ENCODE results near the gene NRL. TPM values are rescaled to one million over a fixed set of nuclear protein-coding genes. Genes with fewer than 3 reads are reported as not detected.

The NRL gene
- total RNA-seq, 4 donors from 2014 or later: 2.2 to 2.9 (median 2.3) TPM

DNA sequence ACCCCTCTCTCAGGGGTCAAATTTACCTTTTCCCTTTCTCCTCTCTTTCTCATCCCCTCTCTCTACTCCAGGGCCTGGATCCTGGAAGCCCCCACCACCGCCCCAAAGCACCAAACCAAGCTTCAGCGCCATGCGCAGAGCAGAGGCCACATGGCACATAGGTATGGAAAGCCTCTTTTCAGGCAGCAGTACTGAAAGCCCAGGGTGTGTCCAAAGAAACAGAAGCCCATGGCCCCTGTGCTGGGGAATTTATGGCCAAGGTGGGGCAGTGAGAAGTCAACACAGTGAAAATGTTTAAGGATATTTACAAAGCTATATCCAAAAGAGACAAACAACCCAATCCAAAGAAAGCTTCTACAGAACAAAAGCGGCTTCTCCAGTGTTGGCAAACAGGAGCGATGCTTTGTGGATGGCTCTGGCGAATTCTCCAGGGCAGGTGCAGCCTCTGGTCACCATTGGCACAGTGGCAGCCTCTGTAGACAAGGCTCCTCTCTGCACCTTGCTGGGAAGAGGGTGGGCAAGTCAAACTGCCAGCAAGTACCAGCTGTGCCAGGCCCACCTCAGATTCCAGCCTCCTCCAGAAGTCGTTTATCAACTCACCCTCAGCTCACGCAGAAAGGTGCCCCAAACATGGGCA is 48.1 kb downstream of the NRL start:
- Histone ChIP-seq H3K36me3 (no peaks in the 10 kb centered on the region), H3K27ac (no peak overlapping the region), H3K4me3 (no peak overlapping the region), H3K9me3 (no peaks in the 10 kb centered on the region), H3K4me1 (no peaks in the 10 kb centered on the region), H3K27me3 (peaks cover 5% of the 10 kb centered on the region)
- no peak for DNase-seq (ENCODE audit: low spot score in 2 of 2)
- WGBS: 92% methylated on average over 8 of the region's 8 CpGs
- TF ChIP-seq EP300 (IDR thresholded peaks at IDR 0.05): no peak
- TF ChIP-seq POLR2A (IDR thresholded peaks at IDR 0.05): no peak
- TF ChIP-seq, protein P1, sequence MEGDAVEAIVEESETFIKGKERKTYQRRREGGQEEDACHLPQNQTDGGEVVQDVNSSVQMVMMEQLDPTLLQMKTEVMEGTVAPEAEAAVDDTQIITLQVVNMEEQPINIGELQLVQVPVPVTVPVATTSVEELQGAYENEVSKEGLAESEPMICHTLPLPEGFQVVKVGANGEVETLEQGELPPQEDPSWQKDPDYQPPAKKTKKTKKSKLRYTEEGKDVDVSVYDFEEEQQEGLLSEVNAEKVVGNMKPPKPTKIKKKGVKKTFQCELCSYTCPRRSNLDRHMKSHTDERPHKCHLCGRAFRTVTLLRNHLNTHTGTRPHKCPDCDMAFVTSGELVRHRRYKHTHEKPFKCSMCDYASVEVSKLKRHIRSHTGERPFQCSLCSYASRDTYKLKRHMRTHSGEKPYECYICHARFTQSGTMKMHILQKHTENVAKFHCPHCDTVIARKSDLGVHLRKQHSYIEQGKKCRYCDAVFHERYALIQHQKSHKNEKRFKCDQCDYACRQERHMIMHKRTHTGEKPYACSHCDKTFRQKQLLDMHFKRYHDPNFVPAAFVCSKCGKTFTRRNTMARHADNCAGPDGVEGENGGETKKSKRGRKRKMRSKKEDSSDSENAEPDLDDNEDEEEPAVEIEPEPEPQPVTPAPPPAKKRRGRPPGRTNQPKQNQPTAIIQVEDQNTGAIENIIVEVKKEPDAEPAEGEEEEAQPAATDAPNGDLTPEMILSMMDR (IDR thresholded peaks at IDR 0.05): no peak
- TF ChIP-seq POLR2AphosphoS5 (IDR thresholded peaks at IDR 0.05): no peak

DNA sequence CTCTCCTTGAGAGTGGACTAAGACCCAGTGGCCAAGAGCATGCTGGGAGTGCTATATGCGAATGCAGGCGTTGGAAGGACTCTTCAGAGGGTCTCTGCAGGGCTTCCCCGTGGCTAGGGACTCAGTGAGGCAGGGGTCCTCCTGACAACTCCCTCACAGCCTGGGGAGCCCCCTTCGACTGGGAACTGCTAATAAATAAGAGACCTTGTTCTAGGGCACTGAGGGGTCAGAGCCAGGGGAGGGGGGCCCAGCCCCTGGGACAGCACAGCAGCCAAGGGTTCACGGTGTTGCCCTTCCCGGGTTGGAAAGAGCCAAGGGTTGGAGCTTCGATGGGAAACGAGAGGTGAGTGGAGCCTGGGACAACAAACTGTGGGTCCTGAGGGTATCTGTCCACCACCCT is 49.3 kb downstream of the NRL start:
- H3K9me3 ChIP-seq: no peaks in the 10 kb centered on the region
- no peak for TF ChIP-seq POLR2A (IDR thresholded peaks at IDR 0.05)
- no peak for TF ChIP-seq POLR2AphosphoS5 (IDR thresholded peaks at IDR 0.05)
- TF ChIP-seq EP300 (IDR thresholded peaks at IDR 0.05): no peak
- TF ChIP-seq, protein P1 (IDR thresholded peaks at IDR 0.05): no peak
- no peaks in the 10 kb centered on the region for H3K4me1 ChIP-seq
- no peak for DNase-seq (ENCODE audit: low spot score in 2 of 2)
- H3K27me3 ChIP-seq: peaks cover 5% of the 10 kb centered on the region
- no peak overlapping the region for H3K27ac ChIP-seq
- no peak overlapping the region for H3K4me3 ChIP-seq
- WGBS: 74% methylated on average over 7 of the region's 8 CpGs
- no peaks in the 10 kb centered on the region for H3K36me3 ChIP-seq

DNA sequence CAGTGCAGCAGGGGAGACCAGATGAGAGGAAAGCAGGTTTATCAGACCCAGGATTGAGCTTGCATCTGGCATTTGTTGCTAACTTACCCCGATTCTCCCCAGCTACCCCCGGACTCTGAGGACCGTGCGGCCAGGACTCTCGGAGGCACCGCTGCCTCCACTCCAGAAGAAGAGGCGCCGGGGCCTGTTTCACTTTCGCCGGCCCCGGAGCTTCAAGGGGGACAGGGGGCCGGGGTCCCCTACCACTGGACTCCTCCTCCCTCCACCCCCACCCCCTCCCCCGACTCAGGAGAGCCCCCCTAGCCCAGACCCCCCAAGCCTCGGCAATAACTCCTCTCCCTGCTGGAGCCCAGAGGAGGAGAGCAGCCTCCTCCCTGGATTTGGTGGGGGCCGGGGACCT is 49.9 kb downstream of the NRL start:
- Histone ChIP-seq H3K36me3 (no peaks in the 10 kb centered on the region), H3K27ac (no peak overlapping the region), H3K9me3 (no peaks in the 10 kb centered on the region), H3K4me3 (no peak overlapping the region), H3K27me3 (no peaks in the 10 kb centered on the region), H3K4me1 (no peaks in the 10 kb centered on the region)
- WGBS: 99% methylated on average over 9 of the region's 15 CpGs
- TF ChIP-seq POLR2AphosphoS5 (IDR thresholded peaks at IDR 0.05) (no peak), EP300 (IDR thresholded peaks at IDR 0.05) (no peak), POLR2A (IDR thresholded peaks at IDR 0.05) (no peak)
- TF ChIP-seq, protein P1 (IDR thresholded peaks at IDR 0.05): no peak
- no peak for DNase-seq (ENCODE audit: low spot score in 2 of 2)

DNA sequence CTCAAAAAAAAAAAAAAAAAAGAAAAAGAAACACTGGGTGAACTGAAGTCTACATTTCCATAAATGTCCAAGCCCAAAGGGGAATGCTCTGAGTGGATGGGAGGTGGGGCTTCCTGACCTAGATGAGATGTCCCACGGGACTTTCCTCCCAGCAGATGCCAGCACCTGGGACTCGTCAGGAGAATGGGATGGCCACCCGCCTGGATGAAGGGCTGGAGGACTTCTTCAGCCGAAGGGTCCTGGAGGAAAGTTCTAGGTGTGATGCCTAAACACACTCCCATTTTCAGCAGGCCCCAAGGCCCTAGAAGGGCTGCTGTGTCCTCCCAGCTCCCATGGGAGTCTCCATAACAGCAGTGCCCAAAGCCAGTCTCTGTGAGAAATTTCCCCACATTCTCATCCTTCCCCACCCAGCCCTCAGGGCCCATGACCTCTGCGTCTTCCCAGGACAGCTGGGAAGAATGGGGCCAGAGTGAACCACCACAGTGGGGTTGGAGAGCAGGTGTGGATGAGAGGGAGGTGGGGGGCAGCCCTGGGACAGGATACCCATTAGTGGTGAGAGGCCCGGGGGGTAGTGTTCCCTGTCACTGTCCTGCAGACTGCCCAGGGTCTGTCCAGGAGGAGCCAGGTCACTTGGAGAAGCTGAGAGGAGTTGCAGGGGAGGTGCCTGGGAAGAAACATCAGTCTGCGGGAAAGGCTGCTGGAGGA is 50.5 kb downstream of the NRL start:
- Histone ChIP-seq H3K9me3 (no peaks in the 10 kb centered on the region), H3K36me3 (no peaks in the 10 kb centered on the region), H3K27ac (no peak overlapping the region), H3K4me3 (no peak overlapping the region), H3K4me1 (no peaks in the 10 kb centered on the region), H3K27me3 (no peaks in the 10 kb centered on the region)
- DNase-seq (ENCODE audit: low spot score in 2 of 2): no peak
- 84% methylated on average over 7 of the region's 7 CpGs for WGBS
- TF ChIP-seq, protein P1 (IDR thresholded peaks at IDR 0.05): no peak
- no peak for TF ChIP-seq POLR2AphosphoS5 (IDR thresholded peaks at IDR 0.05)
- TF ChIP-seq EP300 (IDR thresholded peaks at IDR 0.05): no peak
- no peak for TF ChIP-seq POLR2A (IDR thresholded peaks at IDR 0.05)

DNA sequence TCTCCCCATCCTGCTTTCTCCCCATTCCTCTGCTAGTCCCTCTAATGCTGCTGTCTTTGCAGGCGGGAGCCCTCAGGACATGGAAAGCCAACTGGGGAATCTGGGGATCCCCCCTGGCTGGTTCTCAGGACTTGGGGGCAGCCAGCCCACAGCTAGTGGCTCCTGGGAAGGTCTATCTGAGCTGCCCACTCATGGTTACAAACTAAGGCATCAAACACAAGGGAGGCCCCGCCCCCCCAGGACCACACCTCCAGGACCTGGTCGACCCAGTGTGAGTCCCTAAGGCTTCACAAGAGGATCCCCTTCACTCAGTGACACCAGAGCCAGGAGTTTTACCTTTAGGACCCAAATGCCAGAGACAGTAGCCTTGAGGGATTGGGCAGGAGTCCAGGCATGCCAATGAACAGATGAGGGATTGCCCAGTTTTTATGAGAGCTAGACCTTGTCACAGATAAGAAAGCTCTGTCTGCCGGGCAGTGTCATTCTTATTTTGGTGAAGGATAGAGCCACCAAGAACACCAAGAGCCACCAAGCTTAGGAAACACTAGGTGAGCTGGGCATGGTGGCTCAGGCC is 51.4 kb downstream of the NRL start:
- no peak for DNase-seq (ENCODE audit: low spot score in 2 of 2)
- 76% methylated on average over 2 of the region's 4 CpGs for WGBS
- no peaks in the 10 kb centered on the region for H3K9me3 ChIP-seq
- no peaks in the 10 kb centered on the region for H3K36me3 ChIP-seq
- no peak overlapping the region for H3K4me3 ChIP-seq
- H3K4me1 ChIP-seq: no peaks in the 10 kb centered on the region
- H3K27ac ChIP-seq: no peak overlapping the region
- H3K27me3 ChIP-seq: no peaks in the 10 kb centered on the region
- TF ChIP-seq, protein P1 (IDR thresholded peaks at IDR 0.05): no peak
- no peak for TF ChIP-seq POLR2A (IDR thresholded peaks at IDR 0.05)
